Measurements from ENCODE around the gene PRKAG2. TPM values are rescaled to one million over a fixed set of nuclear protein-coding genes. Genes with fewer than 3 reads are reported as not detected.

PRKAG2 gene
- total and polyA plus RNA-seq, 2 of the 8 experiments (the other 6 are each of a cell fraction or from before 2014, with no cell fraction given), result 7.5 to 18.1 TPM

GRCh38 chr7:151903249-151904032 is 26.5 kb upstream of the PRKAG2 start (continued):
- TF ChIP-seq FOSL1 (IDR thresholded peaks at IDR 0.05; ENCODE audit: insufficient read depth, low read depth, low read length), result no peak
- TF ChIP-seq GTF2F1 (IDR thresholded peaks at IDR 0.05; ENCODE audit: borderline replicate concordance, low read depth, low read length), result no peak
- no peak for TF ChIP-seq RBBP5 (IDR thresholded peaks at IDR 0.05; ENCODE audit: borderline replicate concordance, low read depth, low read length)

Measured in H1 (cell line).